ENCODE measurements around the gene SH3GL2.

The SH3GL2 gene

GRCh38 chr9:17578911-17579793 is at the start of gene SH3GL2:
SH3GL2 (plus strand) TSS chr9:17579066.
- peak within 1 kb of the TSS; percentile 1 for H2AFZ ChIP-seq (ENCODE audit: low read length, unreplicated experiment)
- H3K27me3 ChIP-seq (ENCODE audit: insufficient read depth, low read length) = peaks cover 84% of the 10 kb centered on the region
- H3K4me3 ChIP-seq (ENCODE audit: low read depth, low read length) = peak within 1 kb of the TSS; percentile 60

DNA sequence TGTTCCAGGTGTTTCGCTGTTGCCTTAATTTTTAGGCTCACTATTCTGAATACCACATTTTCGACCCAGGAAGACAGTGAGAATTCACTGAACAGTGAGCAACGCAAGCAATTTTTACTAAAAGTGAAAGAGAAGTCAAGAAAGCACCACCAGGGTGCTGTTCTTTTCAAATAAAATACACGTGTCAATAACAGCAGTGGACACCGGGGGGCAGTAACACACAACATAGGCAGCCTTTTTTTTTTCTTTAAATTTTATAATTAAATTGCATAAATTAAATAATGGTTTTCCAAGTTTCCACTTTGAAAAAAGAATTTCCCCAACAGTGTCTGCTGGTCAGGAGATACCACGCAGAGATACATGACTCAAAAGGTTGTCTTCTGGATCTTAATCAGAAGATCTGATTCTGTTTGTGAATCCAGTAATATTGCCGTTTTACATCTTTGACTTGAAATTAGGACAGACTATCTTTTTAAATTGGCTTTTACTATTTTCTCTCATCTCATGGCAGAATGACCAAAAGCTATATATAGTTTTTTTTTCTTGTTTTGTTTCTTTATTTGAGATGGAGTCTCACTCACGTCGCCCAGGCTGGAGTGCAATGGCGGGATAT is 47.1 kb upstream of the SH3GL2 start:
- Histone ChIP-seq H3K36me3 (ENCODE audit: insufficient read depth, low read length) (no peaks in the 10 kb centered on the region), H3K4me1 (ENCODE audit: control insufficient read depth, insufficient read depth, low read length, unreplicated experiment) (no peaks in the 10 kb centered on the region), H3K4me3 (ENCODE audit: low read depth, low read length) (peak overlapping the region; percentile 52), H3K27me3 (ENCODE audit: insufficient read depth, low read length) (peaks cover 31% of the 10 kb centered on the region), H2AFZ (ENCODE audit: low read length, unreplicated experiment) (peak overlapping the region; percentile 76), H3K27ac (ENCODE audit: low read depth, low read length) (no peak overlapping the region), H3K79me2 (ENCODE audit: control insufficient read depth, insufficient read depth, low read length, unreplicated experiment) (no peaks in the 10 kb centered on the region)

More at GRCh38 chr9:17578911-17579793, at the start of gene SH3GL2:
- H3K79me2 ChIP-seq (ENCODE audit: control insufficient read depth, insufficient read depth, low read length, unreplicated experiment) = no peaks in the 10 kb centered on the region
- no peaks in the 10 kb centered on the region for H3K4me1 ChIP-seq (ENCODE audit: control insufficient read depth, insufficient read depth, low read length, unreplicated experiment)
- no peaks in the 10 kb centered on the region for H3K36me3 ChIP-seq (ENCODE audit: insufficient read depth, low read length)
- H3K27ac ChIP-seq (ENCODE audit: low read depth, low read length) = no peak within 1 kb of the TSS

- Histone ChIP-seq H3K4me3 (ENCODE audit: low read depth, low read length) (no peak overlapping the region), H2AFZ (ENCODE audit: low read length, unreplicated experiment) (no peak overlapping the region), H3K36me3 (ENCODE audit: insufficient read depth, low read length) (no peaks in the 10 kb centered on the region), H3K27me3 (ENCODE audit: insufficient read depth, low read length) (peaks cover 37% of the 10 kb centered on the region), H3K27ac (ENCODE audit: low read depth, low read length) (no peak overlapping the region), H3K4me1 (ENCODE audit: control insufficient read depth, insufficient read depth, low read length, unreplicated experiment) (no peaks in the 10 kb centered on the region), H3K79me2 (ENCODE audit: control insufficient read depth, insufficient read depth, low read length, unreplicated experiment) (no peaks in the 10 kb centered on the region)
These were observed 46.4 kb upstream of the SH3GL2 start for GRCh38 chr9:17532461-17532860.

- Histone ChIP-seq H3K27me3 (ENCODE audit: insufficient read depth, low read length) (peaks cover 48% of the 10 kb centered on the region), H3K36me3 (ENCODE audit: insufficient read depth, low read length) (no peaks in the 10 kb centered on the region), H3K27ac (ENCODE audit: low read depth, low read length) (no peak overlapping the region), H3K79me2 (ENCODE audit: control insufficient read depth, insufficient read depth, low read length, unreplicated experiment) (no peaks in the 10 kb centered on the region), H3K4me3 (ENCODE audit: low read depth, low read length) (no peak overlapping the region), H3K4me1 (ENCODE audit: control insufficient read depth, insufficient read depth, low read length, unreplicated experiment) (no peaks in the 10 kb centered on the region), H2AFZ (ENCODE audit: low read length, unreplicated experiment) (no peak overlapping the region)
These were observed 43.7 kb upstream of the SH3GL2 start for GRCh38 chr9:17535176-17535575.

GRCh38 chr9:17536027-17536426 is 42.8 kb upstream of the SH3GL2 start:
- no peaks in the 10 kb centered on the region for H3K79me2 ChIP-seq (ENCODE audit: control insufficient read depth, insufficient read depth, low read length, unreplicated experiment)
- H3K27ac ChIP-seq (ENCODE audit: low read depth, low read length) = no peak overlapping the region
- H3K27me3 ChIP-seq (ENCODE audit: insufficient read depth, low read length) = peaks cover 48% of the 10 kb centered on the region
- H3K4me3 ChIP-seq (ENCODE audit: low read depth, low read length) = no peak overlapping the region
- H2AFZ ChIP-seq (ENCODE audit: low read length, unreplicated experiment) = no peak overlapping the region
- H3K36me3 ChIP-seq (ENCODE audit: insufficient read depth, low read length) = no peaks in the 10 kb centered on the region
- no peaks in the 10 kb centered on the region for H3K4me1 ChIP-seq (ENCODE audit: control insufficient read depth, insufficient read depth, low read length, unreplicated experiment)

- Histone ChIP-seq H2AFZ (ENCODE audit: low read length, unreplicated experiment) (no peak overlapping the region), H3K36me3 (ENCODE audit: insufficient read depth, low read length) (no peaks in the 10 kb centered on the region), H3K27ac (ENCODE audit: low read depth, low read length) (no peak overlapping the region), H3K79me2 (ENCODE audit: control insufficient read depth, insufficient read depth, low read length, unreplicated experiment) (no peaks in the 10 kb centered on the region), H3K4me3 (ENCODE audit: low read depth, low read length) (no peak overlapping the region), H3K4me1 (ENCODE audit: control insufficient read depth, insufficient read depth, low read length, unreplicated experiment) (no peaks in the 10 kb centered on the region), H3K27me3 (ENCODE audit: insufficient read depth, low read length) (no peaks in the 10 kb centered on the region)
These were observed 27.8 kb upstream of the SH3GL2 start for GRCh38 chr9:17551023-17551422.

DNA sequence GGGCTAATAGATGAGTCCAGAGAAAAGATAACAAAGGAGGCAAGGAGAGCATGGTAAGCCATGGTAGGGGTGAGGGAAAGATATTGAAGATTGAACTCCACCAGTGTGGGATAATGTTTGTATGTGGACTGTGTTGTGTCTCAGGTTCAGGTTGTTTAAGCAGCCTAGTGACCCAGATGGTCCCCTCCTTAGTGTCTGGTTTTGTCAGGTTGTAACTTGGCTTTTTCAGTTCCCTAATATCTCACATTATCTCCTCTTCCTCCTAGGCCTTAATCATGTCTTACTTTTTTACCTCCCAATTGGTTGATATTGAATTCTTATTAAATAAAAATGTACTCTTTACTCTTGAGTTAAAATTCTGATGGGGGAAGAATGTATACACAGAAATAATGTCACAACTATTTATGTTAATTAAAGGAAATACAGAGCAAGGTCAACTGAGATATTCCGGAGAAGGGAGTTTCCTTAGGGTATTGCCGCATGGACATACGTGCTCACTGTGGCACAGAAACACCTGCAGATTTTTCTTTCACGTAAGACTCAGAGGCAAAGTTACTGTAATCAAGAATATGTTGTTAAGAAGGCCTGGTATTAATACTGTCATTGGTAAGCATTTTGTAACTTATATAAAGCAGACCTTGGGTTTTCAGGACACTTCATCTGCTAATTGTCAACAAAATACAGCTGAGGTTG is 23.4 kb upstream of the SH3GL2 start:
- Histone ChIP-seq H3K4me1 (ENCODE audit: control insufficient read depth, insufficient read depth, low read length, unreplicated experiment) (no peaks in the 10 kb centered on the region), H3K4me3 (ENCODE audit: low read depth, low read length) (no peak overlapping the region)

DNA sequence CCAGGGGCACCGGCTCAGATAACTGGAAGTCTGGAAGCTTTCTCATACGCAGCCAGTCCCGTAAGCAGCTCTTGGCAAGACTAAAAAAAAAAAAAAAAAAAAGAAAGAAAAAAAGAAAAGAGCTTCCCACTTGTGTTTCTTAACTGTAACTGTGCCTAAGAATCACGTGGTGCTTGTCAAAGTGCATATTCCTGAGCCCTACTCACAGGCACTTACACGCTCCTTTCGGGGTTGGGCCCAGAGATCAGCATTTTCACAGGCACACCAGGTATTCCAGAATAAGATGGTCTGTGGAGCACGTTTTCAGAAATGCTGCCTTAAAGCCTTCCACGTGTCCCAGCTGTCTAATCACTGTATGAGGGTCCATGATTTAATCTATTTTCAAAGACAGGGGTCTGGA is 22.6 kb upstream of the SH3GL2 start:
- no peak overlapping the region for H2AFZ ChIP-seq (ENCODE audit: low read length, unreplicated experiment)
- H3K36me3 ChIP-seq (ENCODE audit: insufficient read depth, low read length) = no peaks in the 10 kb centered on the region
- no peaks in the 10 kb centered on the region for H3K79me2 ChIP-seq (ENCODE audit: control insufficient read depth, insufficient read depth, low read length, unreplicated experiment)

More for the DNA sequence above, 23.4 kb upstream of the SH3GL2 start:
- Histone ChIP-seq H3K27me3 (ENCODE audit: insufficient read depth, low read length) (peaks cover 34% of the 10 kb centered on the region), H2AFZ (ENCODE audit: low read length, unreplicated experiment) (no peak overlapping the region), H3K36me3 (ENCODE audit: insufficient read depth, low read length) (no peaks in the 10 kb centered on the region), H3K27ac (ENCODE audit: low read depth, low read length) (no peak overlapping the region), H3K79me2 (ENCODE audit: control insufficient read depth, insufficient read depth, low read length, unreplicated experiment) (no peaks in the 10 kb centered on the region)

GRCh38 chr9:17556935-17557334 is 21.9 kb upstream of the SH3GL2 start:
- H3K4me1 ChIP-seq (ENCODE audit: control insufficient read depth, insufficient read depth, low read length, unreplicated experiment) = no peaks in the 10 kb centered on the region
- H3K36me3 ChIP-seq (ENCODE audit: insufficient read depth, low read length) = no peaks in the 10 kb centered on the region
- no peak overlapping the region for H3K4me3 ChIP-seq (ENCODE audit: low read depth, low read length)
- H3K79me2 ChIP-seq (ENCODE audit: control insufficient read depth, insufficient read depth, low read length, unreplicated experiment) = no peaks in the 10 kb centered on the region
- H2AFZ ChIP-seq (ENCODE audit: low read length, unreplicated experiment) = no peak overlapping the region
- peaks cover 38% of the 10 kb centered on the region for H3K27me3 ChIP-seq (ENCODE audit: insufficient read depth, low read length)
- no peak overlapping the region for H3K27ac ChIP-seq (ENCODE audit: low read depth, low read length)

More for the DNA sequence above, 22.6 kb upstream of the SH3GL2 start:
- Histone ChIP-seq H3K27me3 (ENCODE audit: insufficient read depth, low read length) (peaks cover 34% of the 10 kb centered on the region), H3K4me3 (ENCODE audit: low read depth, low read length) (no peak overlapping the region), H3K4me1 (ENCODE audit: control insufficient read depth, insufficient read depth, low read length, unreplicated experiment) (no peaks in the 10 kb centered on the region), H3K27ac (ENCODE audit: low read depth, low read length) (no peak overlapping the region)

GRCh38 chr9:17571825-17572224 is 7.0 kb upstream of the SH3GL2 start:
- H3K27me3 ChIP-seq (ENCODE audit: insufficient read depth, low read length) = peaks cover 43% of the 10 kb centered on the region
- no peaks in the 10 kb centered on the region for H3K4me1 ChIP-seq (ENCODE audit: control insufficient read depth, insufficient read depth, low read length, unreplicated experiment)
- H3K4me3 ChIP-seq (ENCODE audit: low read depth, low read length) = no peak overlapping the region
- H3K79me2 ChIP-seq (ENCODE audit: control insufficient read depth, insufficient read depth, low read length, unreplicated experiment) = no peaks in the 10 kb centered on the region
- H3K27ac ChIP-seq (ENCODE audit: low read depth, low read length) = no peak overlapping the region
- H3K36me3 ChIP-seq (ENCODE audit: insufficient read depth, low read length) = no peaks in the 10 kb centered on the region
- H2AFZ ChIP-seq (ENCODE audit: low read length, unreplicated experiment) = no peak overlapping the region

Data from ACC112 (cell line).